ENCODE measurements around the gene CCDC192.

The CCDC192 gene

DNA sequence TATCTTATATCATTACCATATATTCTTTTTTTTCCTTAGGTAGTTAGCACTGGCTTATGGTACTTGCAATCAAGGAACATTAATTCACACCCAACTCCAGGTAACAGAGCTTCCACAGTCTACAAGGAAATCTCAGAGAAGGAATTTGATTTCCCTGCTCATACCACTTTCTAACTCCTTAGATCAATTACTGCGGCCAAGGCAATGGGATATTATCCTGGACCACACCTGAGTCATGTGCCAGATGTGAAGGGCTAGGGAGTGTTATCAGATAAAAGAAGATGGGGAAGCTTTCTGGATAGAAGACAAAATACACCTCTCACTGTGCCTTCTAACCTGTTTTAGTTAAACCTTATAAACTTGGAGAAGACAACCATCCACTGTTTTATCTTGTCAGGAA is 181.2 kb downstream of the CCDC192 start:
- Histone ChIP-seq H3K9me3 (ENCODE audit: control insufficient read depth in 2 of 2, low read length in 2 of 2) (no peaks in the 10 kb centered on the region), H3K36me3 (ENCODE audit: control insufficient read depth in 2 of 2, insufficient read depth in 2 of 2, low read length in 2 of 2) (no peaks in the 10 kb centered on the region), H3K27ac (ENCODE audit: low read length) (no peak overlapping the region), H3K9ac (ENCODE audit: low read length in 2 of 2) (no peak overlapping the region), H3K4me1 (ENCODE audit: control insufficient read depth, insufficient read depth, low read length) (no peaks in the 10 kb centered on the region), H3K4me3 (ENCODE audit: low read length in 2 of 2) (no peak overlapping the region), H3K27me3 (ENCODE audit: control insufficient read depth in 1 of 2, insufficient read depth in 2 of 2, low read length in 2 of 2) (no peaks in the 10 kb centered on the region)

DNA sequence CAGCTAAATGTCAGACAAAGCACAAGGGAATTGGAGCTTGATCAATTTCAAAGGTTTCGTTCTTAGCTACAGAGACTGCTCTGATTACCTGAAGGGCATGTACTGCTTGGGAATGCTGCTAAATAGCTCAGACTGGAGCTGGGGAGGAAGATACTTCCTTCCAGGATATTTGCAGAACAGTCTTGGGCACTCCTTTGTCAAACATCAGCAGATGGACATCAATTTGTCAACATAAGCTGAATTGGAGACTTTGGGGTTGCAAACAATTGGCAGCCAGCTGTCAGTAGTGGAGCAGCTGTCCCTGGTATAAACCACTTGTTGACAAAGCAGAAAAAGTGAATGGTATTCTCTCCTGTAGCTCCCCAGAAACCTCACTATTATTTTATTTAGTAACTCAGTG is 182.0 kb downstream of the CCDC192 start:
- H3K4me3 ChIP-seq (ENCODE audit: low read length in 2 of 2): no peak overlapping the region
- no peaks in the 10 kb centered on the region for H3K36me3 ChIP-seq (ENCODE audit: control insufficient read depth in 2 of 2, insufficient read depth in 2 of 2, low read length in 2 of 2)
- no peak overlapping the region for H3K27ac ChIP-seq (ENCODE audit: low read length)
- no peak overlapping the region for H3K9ac ChIP-seq (ENCODE audit: low read length in 2 of 2)
- H3K9me3 ChIP-seq (ENCODE audit: control insufficient read depth in 2 of 2, low read length in 2 of 2): no peaks in the 10 kb centered on the region
- H3K27me3 ChIP-seq (ENCODE audit: control insufficient read depth in 1 of 2, insufficient read depth in 2 of 2, low read length in 2 of 2): no peaks in the 10 kb centered on the region
- H3K4me1 ChIP-seq (ENCODE audit: control insufficient read depth, insufficient read depth, low read length): no peaks in the 10 kb centered on the region

DNA sequence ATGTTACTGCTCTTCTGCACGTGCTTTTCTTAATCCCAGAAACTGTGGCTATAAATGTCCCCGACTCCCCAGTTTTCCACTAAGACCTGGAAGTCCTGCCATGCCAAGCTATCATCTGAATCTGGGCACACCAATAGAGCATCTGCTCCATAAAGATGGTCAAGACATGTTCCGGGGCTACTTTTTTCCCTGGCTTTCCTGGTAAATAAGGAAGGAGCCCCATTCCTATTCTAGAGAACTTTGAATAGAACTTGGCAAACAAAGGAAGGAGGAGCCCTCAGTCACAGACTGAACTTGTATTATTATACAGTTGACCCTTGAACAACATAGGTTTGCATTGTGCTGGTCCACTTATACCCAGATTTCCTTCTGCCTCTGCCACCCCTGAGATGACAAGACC is 182.9 kb downstream of the CCDC192 start:
- Histone ChIP-seq H3K9ac (ENCODE audit: low read length in 2 of 2) (no peak overlapping the region), H3K27me3 (ENCODE audit: control insufficient read depth in 1 of 2, insufficient read depth in 2 of 2, low read length in 2 of 2) (no peaks in the 10 kb centered on the region), H3K9me3 (ENCODE audit: control insufficient read depth in 2 of 2, low read length in 2 of 2) (no peaks in the 10 kb centered on the region), H3K36me3 (ENCODE audit: control insufficient read depth in 2 of 2, insufficient read depth in 2 of 2, low read length in 2 of 2) (no peaks in the 10 kb centered on the region), H3K4me3 (ENCODE audit: low read length in 2 of 2) (no peak overlapping the region), H3K4me1 (ENCODE audit: control insufficient read depth, insufficient read depth, low read length) (no peaks in the 10 kb centered on the region), H3K27ac (ENCODE audit: low read length) (no peak overlapping the region)

DNA sequence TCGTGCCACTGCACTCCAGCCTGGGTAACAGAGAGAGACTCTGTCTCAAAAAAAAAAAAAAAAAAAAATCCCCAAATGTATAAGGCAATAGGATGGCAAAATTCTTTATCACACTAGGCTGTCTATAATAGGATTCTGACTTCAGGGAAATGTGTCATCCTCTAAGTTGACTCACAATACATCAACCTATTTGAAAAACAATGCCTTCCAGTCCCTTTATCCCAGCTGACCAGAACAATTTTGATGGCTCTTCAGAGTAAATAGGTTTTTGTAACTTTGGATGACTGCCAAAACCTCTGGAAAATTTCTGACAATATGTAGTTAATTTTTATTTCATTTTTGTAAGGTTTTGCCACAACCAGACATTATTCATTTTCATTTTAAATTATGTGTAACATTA is 184.1 kb downstream of the CCDC192 start:
- no peaks in the 10 kb centered on the region for H3K27me3 ChIP-seq (ENCODE audit: control insufficient read depth in 1 of 2, insufficient read depth in 2 of 2, low read length in 2 of 2)
- no peaks in the 10 kb centered on the region for H3K9me3 ChIP-seq (ENCODE audit: control insufficient read depth in 2 of 2, low read length in 2 of 2)
- H3K4me3 ChIP-seq (ENCODE audit: low read length in 2 of 2): no peak overlapping the region
- no peaks in the 10 kb centered on the region for H3K4me1 ChIP-seq (ENCODE audit: control insufficient read depth, insufficient read depth, low read length)
- H3K27ac ChIP-seq (ENCODE audit: low read length): no peak overlapping the region
- H3K9ac ChIP-seq (ENCODE audit: low read length in 2 of 2): no peak overlapping the region
- no peaks in the 10 kb centered on the region for H3K36me3 ChIP-seq (ENCODE audit: control insufficient read depth in 2 of 2, insufficient read depth in 2 of 2, low read length in 2 of 2)

GRCh38 chr5:127891942-127892341 is 188.8 kb downstream of the CCDC192 start:
- Histone ChIP-seq H3K9ac (ENCODE audit: low read length in 2 of 2) (no peak overlapping the region), H3K9me3 (ENCODE audit: control insufficient read depth in 2 of 2, low read length in 2 of 2) (no peaks in the 10 kb centered on the region), H3K36me3 (ENCODE audit: control insufficient read depth in 2 of 2, insufficient read depth in 2 of 2, low read length in 2 of 2) (no peaks in the 10 kb centered on the region), H3K4me1 (ENCODE audit: control insufficient read depth, insufficient read depth, low read length) (no peaks in the 10 kb centered on the region), H3K4me3 (ENCODE audit: low read length in 2 of 2) (no peak overlapping the region), H3K27me3 (ENCODE audit: control insufficient read depth in 1 of 2, insufficient read depth in 2 of 2, low read length in 2 of 2) (no peaks in the 10 kb centered on the region), H3K27ac (ENCODE audit: low read length) (no peak overlapping the region)

GRCh38 chr5:127892467-127893207 is 189.4 kb downstream of the CCDC192 start:
- no peak overlapping the region for H3K27ac ChIP-seq (ENCODE audit: low read length)

DNA sequence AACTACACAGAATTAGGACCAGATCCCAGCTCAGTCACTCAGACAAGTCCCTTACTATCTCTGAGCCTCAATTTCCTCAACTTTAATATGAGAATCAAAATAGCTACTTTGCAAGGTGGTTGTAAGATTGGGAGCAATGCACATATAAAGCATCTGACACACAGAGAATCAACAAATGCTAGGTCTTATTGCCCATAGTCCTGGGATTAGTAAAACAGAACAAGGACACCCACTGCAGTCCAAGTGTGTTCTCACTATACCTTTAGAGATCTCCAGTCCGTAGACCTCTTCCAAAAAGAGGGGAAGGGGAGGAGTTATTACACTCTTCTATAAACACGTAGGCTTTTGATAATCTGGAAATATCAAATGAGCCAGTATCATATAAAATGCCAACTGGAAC is 190.0 kb downstream of the CCDC192 start:
- Histone ChIP-seq H3K9ac (ENCODE audit: low read length in 2 of 2) (no peak overlapping the region), H3K9me3 (ENCODE audit: control insufficient read depth in 2 of 2, low read length in 2 of 2) (no peaks in the 10 kb centered on the region), H3K27me3 (ENCODE audit: control insufficient read depth in 1 of 2, insufficient read depth in 2 of 2, low read length in 2 of 2) (no peaks in the 10 kb centered on the region), H3K4me3 (ENCODE audit: low read length in 2 of 2) (no peak overlapping the region), H3K36me3 (ENCODE audit: control insufficient read depth in 2 of 2, insufficient read depth in 2 of 2, low read length in 2 of 2) (no peaks in the 10 kb centered on the region), H3K4me1 (ENCODE audit: control insufficient read depth, insufficient read depth, low read length) (no peaks in the 10 kb centered on the region), H3K27ac (ENCODE audit: low read length) (no peak overlapping the region)

More at GRCh38 chr5:127892467-127893207, 189.4 kb downstream of the CCDC192 start:
- no peak overlapping the region for H3K9ac ChIP-seq (ENCODE audit: low read length in 2 of 2)
- H3K4me1 ChIP-seq (ENCODE audit: control insufficient read depth, insufficient read depth, low read length): no peaks in the 10 kb centered on the region
- H3K36me3 ChIP-seq (ENCODE audit: control insufficient read depth in 2 of 2, insufficient read depth in 2 of 2, low read length in 2 of 2): no peaks in the 10 kb centered on the region
- H3K9me3 ChIP-seq (ENCODE audit: control insufficient read depth in 2 of 2, low read length in 2 of 2): no peaks in the 10 kb centered on the region
- H3K27me3 ChIP-seq (ENCODE audit: control insufficient read depth in 1 of 2, insufficient read depth in 2 of 2, low read length in 2 of 2): no peaks in the 10 kb centered on the region
- no peak overlapping the region for H3K4me3 ChIP-seq (ENCODE audit: low read length in 2 of 2)

DNA sequence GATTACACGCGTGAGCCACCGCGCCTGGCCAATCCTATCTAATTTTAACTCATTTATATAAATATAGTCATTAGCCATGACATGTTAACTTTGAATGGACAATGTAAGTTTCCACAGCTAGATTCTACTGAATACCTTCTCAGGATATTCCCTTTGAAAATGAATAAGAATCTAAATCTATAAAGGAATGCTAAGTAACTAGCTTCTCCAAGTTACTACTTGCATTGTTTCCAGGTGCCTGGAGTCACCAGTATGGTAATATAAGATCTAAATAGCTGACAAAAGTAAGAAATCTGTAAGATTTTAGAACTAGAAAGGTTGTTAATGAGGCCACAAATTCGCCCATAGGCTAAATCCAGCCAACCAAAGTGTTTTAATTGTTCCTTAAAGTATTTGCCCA is 191.3 kb downstream of the CCDC192 start:
- no peaks in the 10 kb centered on the region for H3K36me3 ChIP-seq (ENCODE audit: control insufficient read depth in 2 of 2, insufficient read depth in 2 of 2, low read length in 2 of 2)
- no peak overlapping the region for H3K27ac ChIP-seq (ENCODE audit: low read length)
- H3K9me3 ChIP-seq (ENCODE audit: control insufficient read depth in 2 of 2, low read length in 2 of 2): no peaks in the 10 kb centered on the region
- no peak overlapping the region for H3K9ac ChIP-seq (ENCODE audit: low read length in 2 of 2)
- no peaks in the 10 kb centered on the region for H3K27me3 ChIP-seq (ENCODE audit: control insufficient read depth in 1 of 2, insufficient read depth in 2 of 2, low read length in 2 of 2)
- no peak overlapping the region for H3K4me3 ChIP-seq (ENCODE audit: low read length in 2 of 2)
- H3K4me1 ChIP-seq (ENCODE audit: control insufficient read depth, insufficient read depth, low read length): no peaks in the 10 kb centered on the region

- no peaks in the 10 kb centered on the region for H3K9me3 ChIP-seq (ENCODE audit: control insufficient read depth in 2 of 2, low read length in 2 of 2)
- no peak overlapping the region for H3K27ac ChIP-seq (ENCODE audit: low read length)
- no peaks in the 10 kb centered on the region for H3K27me3 ChIP-seq (ENCODE audit: control insufficient read depth in 1 of 2, insufficient read depth in 2 of 2, low read length in 2 of 2)
- no peaks in the 10 kb centered on the region for H3K36me3 ChIP-seq (ENCODE audit: control insufficient read depth in 2 of 2, insufficient read depth in 2 of 2, low read length in 2 of 2)
- H3K4me1 ChIP-seq (ENCODE audit: control insufficient read depth, insufficient read depth, low read length): no peaks in the 10 kb centered on the region
- no peak overlapping the region for H3K9ac ChIP-seq (ENCODE audit: low read length in 2 of 2)
- H3K4me3 ChIP-seq (ENCODE audit: low read length in 2 of 2): no peak overlapping the region
These were observed 195.5 kb downstream of the CCDC192 start for GRCh38 chr5:127898551-127899213.

- Histone ChIP-seq H3K27ac (ENCODE audit: low read length) (no peak overlapping the region), H3K4me3 (ENCODE audit: low read length in 2 of 2) (no peak overlapping the region), H3K27me3 (ENCODE audit: control insufficient read depth in 1 of 2, insufficient read depth in 2 of 2, low read length in 2 of 2) (no peaks in the 10 kb centered on the region), H3K36me3 (ENCODE audit: control insufficient read depth in 2 of 2, insufficient read depth in 2 of 2, low read length in 2 of 2) (no peaks in the 10 kb centered on the region), H3K9ac (ENCODE audit: low read length in 2 of 2) (no peak overlapping the region), H3K4me1 (ENCODE audit: control insufficient read depth, insufficient read depth, low read length) (no peaks in the 10 kb centered on the region), H3K9me3 (ENCODE audit: control insufficient read depth in 2 of 2, low read length in 2 of 2) (no peaks in the 10 kb centered on the region)
These were observed 196.0 kb downstream of the CCDC192 start for GRCh38 chr5:127899214-127899610.

DNA sequence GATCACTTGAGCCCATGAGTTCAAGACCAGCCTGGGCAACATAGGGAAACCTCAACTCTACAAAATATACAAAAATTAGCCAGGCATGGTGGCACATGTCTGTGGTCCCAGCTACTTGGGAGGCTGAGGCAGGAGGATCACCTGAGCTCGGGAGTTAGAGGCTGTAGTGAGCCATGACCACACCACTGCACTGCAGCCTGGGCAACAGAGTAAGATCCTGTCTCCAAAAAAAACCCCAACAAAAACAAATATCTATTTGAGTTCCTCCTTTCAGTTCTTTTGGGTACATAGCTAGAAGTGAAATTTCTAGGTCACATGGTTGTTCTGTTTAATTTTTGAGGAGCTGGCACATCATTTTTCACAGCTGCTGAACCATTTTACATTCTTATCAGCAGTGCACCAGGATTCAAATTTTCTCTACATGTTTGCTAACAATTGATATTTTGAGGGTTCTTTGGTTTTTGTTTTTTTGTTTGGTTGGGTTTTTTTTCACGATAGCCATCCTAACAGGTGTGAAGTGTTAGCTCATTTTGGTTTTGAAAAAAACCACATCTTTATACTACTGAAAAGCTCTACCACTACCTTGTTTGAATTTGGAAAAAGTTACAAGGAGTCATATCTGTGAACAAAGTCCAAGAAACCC is 203.5 kb downstream of the CCDC192 start:
- Histone ChIP-seq H3K27me3 (ENCODE audit: control insufficient read depth in 1 of 2, insufficient read depth in 2 of 2, low read length in 2 of 2) (no peaks in the 10 kb centered on the region), H3K27ac (ENCODE audit: low read length) (no peak overlapping the region), H3K4me1 (ENCODE audit: control insufficient read depth, insufficient read depth, low read length) (no peaks in the 10 kb centered on the region), H3K4me3 (ENCODE audit: low read length in 2 of 2) (no peak overlapping the region), H3K9ac (ENCODE audit: low read length in 2 of 2) (no peak overlapping the region), H3K9me3 (ENCODE audit: control insufficient read depth in 2 of 2, low read length in 2 of 2) (no peaks in the 10 kb centered on the region), H3K36me3 (ENCODE audit: control insufficient read depth in 2 of 2, insufficient read depth in 2 of 2, low read length in 2 of 2) (no peaks in the 10 kb centered on the region)
